HEK293 (cell line): ENCODE data around the gene PARD3.
A peak's percentile ranks its signal among the peaks of the same experiment; 100 is the strongest.

Source experiments
- MYNN ChIP-seq: fragments of 450-650 bp; formaldehyde crosslinking; IDR thresholded peaks from 2 replicates; pipeline ENCODE4 v1.5.1; 2016; ENCODE audit warnings: missing biosample characterization, missing genetic modification characterization, borderline replicate concordance
- MZF1 ChIP-seq: fragments of 450-650 bp; formaldehyde crosslinking; IDR thresholded peaks from 2 replicates; pipeline ENCODE4 v1.5.1; 2017; ENCODE audit warnings: missing biosample characterization, missing genetic modification characterization, borderline replicate concordance
- OVOL3 ChIP-seq: fragments of 450-650 bp; formaldehyde crosslinking; IDR thresholded peaks from 2 replicates; pipeline ENCODE4 v1.5.1; 2016; ENCODE audit warnings: missing biosample characterization, missing genetic modification characterization
- ZFHX2 ChIP-seq: fragments of 450-650 bp; formaldehyde crosslinking; conservative IDR thresholded peaks from 2 replicates; pipeline ENCODE4 v1.5.1; 2016; ENCODE audit warnings: missing biosample characterization, missing genetic modification characterization
- ZIC2 ChIP-seq: fragments of 450-650 bp; formaldehyde crosslinking; IDR thresholded peaks from 2 replicates; pipeline ENCODE4 v1.5.1; 2016; ENCODE audit warnings: missing biosample characterization, missing genetic modification characterization
- ZNF121 ChIP-seq: fragments of 450-650 bp; formaldehyde crosslinking; IDR thresholded peaks from 2 replicates; pipeline ENCODE4 v1.5.1; 2016; ENCODE audit warnings: missing biosample characterization, missing genetic modification characterization
- ZNF169 ChIP-seq: fragments of 450-650 bp; formaldehyde crosslinking; IDR thresholded peaks from 2 replicates; pipeline ENCODE4 v1.5.1; 2016; ENCODE audit warnings: missing biosample characterization, missing genetic modification characterization
- ZNF404 ChIP-seq: fragments of 450-650 bp; formaldehyde crosslinking; IDR thresholded peaks from 2 replicates; pipeline ENCODE4 v1.5.1; 2017; ENCODE audit warnings: missing biosample characterization, missing genetic modification characterization
- ZNF48 ChIP-seq: fragments of 450-650 bp; formaldehyde crosslinking; IDR thresholded peaks from 2 replicates; pipeline ENCODE4 v1.5.1; 2016; ENCODE audit warnings: missing biosample characterization, missing genetic modification characterization
- ZNF707 ChIP-seq: fragments of 450-650 bp; formaldehyde crosslinking; IDR thresholded peaks from 2 replicates; pipeline ENCODE4 v1.5.1; 2016; ENCODE audit warnings: missing biosample characterization, missing genetic modification characterization
- ZNF747 ChIP-seq: fragments of 450-650 bp; formaldehyde crosslinking; IDR thresholded peaks from 2 replicates; pipeline ENCODE4 v1.5.1; 2016; ENCODE audit warnings: missing biosample characterization, missing genetic modification characterization
- TF ChIP-seq, protein P1 (sequence below): fragments of 450-650 bp; formaldehyde crosslinking; IDR thresholded peaks from 2 replicates; pipeline ENCODE4 v1.5.1; 2016; ENCODE audit warnings: missing biosample characterization, missing genetic modification characterization
- TF ChIP-seq, protein P2 (sequence below): fragments of 450-650 bp; formaldehyde crosslinking; IDR thresholded peaks from 2 replicates; pipeline ENCODE4 v1.5.1; 2016; ENCODE audit warnings: missing biosample characterization, missing genetic modification characterization
- TF ChIP-seq, protein P3 (sequence below): fragments of 450-650 bp; formaldehyde crosslinking; IDR thresholded peaks from 2 replicates; pipeline ENCODE4 v1.5.1; 2017; ENCODE audit warnings: missing biosample characterization, missing genetic modification characterization

DNA sequence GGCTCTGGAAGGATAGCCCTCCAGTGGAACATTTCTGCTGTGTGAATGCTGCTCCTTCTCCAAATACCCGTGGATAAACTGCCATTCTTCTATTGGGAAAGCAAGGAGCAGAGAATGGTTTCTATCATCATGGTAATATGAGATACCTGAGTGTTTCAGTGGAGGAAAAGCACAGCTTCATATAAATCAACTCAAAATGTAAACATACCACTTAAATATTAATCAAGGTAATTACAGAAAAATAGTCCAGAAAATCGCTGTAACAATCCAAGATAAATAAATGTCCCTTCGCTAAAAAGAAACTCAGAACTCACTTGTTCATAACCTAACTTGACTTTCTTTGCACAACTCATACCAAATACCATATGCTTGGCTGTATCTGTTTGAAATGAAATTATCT, 635.8 kb downstream of the PARD3 start:
- TF ChIP-seq ZIC2 (no peak), ZNF48 (tag by site-specific recombination) (no peak), ZNF404 (tag by site-specific recombination) (no peak), OVOL3 (tag by site-specific recombination) (no peak), ZNF707 (no peak), ZNF169 (tag by site-specific recombination) (no peak), ZNF747 (tag by site-specific recombination) (no peak), ZFHX2 (tag by site-specific recombination) (no peak), MYNN (tag by site-specific recombination) (no peak), MZF1 (tag by site-specific recombination) (no peak), ZNF121 (tag by site-specific recombination) (no peak)
- TF ChIP-seq, protein P1, sequence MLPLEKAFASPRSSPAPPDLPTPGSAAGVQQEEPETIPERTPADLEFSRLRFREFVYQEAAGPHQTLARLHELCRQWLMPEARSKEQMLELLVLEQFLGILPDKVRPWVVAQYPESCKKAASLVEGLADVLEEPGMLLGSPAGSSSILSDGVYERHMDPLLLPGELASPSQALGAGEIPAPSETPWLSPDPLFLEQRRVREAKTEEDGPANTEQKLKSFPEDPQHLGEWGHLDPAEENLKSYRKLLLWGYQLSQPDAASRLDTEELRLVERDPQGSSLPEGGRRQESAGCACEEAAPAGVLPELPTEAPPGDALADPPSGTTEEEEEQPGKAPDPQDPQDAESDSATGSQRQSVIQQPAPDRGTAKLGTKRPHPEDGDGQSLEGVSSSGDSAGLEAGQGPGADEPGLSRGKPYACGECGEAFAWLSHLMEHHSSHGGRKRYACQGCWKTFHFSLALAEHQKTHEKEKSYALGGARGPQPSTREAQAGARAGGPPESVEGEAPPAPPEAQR (tag by site-specific recombination): no peak
- TF ChIP-seq, protein P2, sequence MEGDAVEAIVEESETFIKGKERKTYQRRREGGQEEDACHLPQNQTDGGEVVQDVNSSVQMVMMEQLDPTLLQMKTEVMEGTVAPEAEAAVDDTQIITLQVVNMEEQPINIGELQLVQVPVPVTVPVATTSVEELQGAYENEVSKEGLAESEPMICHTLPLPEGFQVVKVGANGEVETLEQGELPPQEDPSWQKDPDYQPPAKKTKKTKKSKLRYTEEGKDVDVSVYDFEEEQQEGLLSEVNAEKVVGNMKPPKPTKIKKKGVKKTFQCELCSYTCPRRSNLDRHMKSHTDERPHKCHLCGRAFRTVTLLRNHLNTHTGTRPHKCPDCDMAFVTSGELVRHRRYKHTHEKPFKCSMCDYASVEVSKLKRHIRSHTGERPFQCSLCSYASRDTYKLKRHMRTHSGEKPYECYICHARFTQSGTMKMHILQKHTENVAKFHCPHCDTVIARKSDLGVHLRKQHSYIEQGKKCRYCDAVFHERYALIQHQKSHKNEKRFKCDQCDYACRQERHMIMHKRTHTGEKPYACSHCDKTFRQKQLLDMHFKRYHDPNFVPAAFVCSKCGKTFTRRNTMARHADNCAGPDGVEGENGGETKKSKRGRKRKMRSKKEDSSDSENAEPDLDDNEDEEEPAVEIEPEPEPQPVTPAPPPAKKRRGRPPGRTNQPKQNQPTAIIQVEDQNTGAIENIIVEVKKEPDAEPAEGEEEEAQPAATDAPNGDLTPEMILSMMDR (tag by site-specific recombination): no peak
- TF ChIP-seq, protein P3, sequence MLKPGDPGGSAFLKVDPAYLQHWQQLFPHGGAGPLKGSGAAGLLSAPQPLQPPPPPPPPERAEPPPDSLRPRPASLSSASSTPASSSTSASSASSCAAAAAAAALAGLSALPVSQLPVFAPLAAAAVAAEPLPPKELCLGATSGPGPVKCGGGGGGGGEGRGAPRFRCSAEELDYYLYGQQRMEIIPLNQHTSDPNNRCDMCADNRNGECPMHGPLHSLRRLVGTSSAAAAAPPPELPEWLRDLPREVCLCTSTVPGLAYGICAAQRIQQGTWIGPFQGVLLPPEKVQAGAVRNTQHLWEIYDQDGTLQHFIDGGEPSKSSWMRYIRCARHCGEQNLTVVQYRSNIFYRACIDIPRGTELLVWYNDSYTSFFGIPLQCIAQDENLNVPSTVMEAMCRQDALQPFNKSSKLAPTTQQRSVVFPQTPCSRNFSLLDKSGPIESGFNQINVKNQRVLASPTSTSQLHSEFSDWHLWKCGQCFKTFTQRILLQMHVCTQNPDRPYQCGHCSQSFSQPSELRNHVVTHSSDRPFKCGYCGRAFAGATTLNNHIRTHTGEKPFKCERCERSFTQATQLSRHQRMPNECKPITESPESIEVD (tag by site-specific recombination): peak; percentile 76
